Body of pancreas (tissue), 4 donors: ENCODE measurements around the gene SUPT3H. TPM values are rescaled to one million over a fixed set of nuclear protein-coding genes. Genes with fewer than 3 reads are reported as not detected.
"Not testable (repeated sequence)": the region's sequence is repeated elsewhere in the genome, so short reads cannot be mapped to it uniquely, and the experiment has no call there.

Experiments
- ATAC-seq: fragments of 150-250 bp; one replicate; pipeline ENCODE4 v1.9.1; 2016
- DNase-seq, 4 donors: peaks; one replicate each; pipeline ENCODE4 v3.0.0-alpha.2; 2019
- H3K27ac ChIP-seq, 4 donors: fragments of 200-600 bp; sonication (generic); 1 replicate in 3 of 4; 2 replicates in 1 of 4; pipeline versions ENCODE4 v1.5.1 to v1.6.1; 2016 to 2019; ENCODE audit warnings: mild to moderate bottlenecking in 1 of 4, mixed read lengths in 1 of 4, moderate library complexity in 1 of 4
- H3K27me3 ChIP-seq, 2 donors: fragments of 200-600 bp; sonication (generic); one replicate each; pipeline ENCODE4 v1.6.0; 2016; ENCODE audit warnings: mild to moderate bottlenecking in 1 of 2
- H3K36me3 ChIP-seq, 2 donors: fragments of 200-600 bp; sonication (generic); replicated peaks in 1 of 2; 2 replicates each; pipeline ENCODE4 v1.5.1; 2016; ENCODE audit warnings: low read depth in 2 of 2; ENCODE audit not compliant: insufficient read depth in 1 of 2
- H3K4me1 ChIP-seq: fragments of 200-600 bp; sonication (generic); one replicate; pipeline ENCODE4 v1.6.0; 2016
- H3K4me3 ChIP-seq, 2 donors: fragments of 200-600 bp; sonication (generic); 1 replicate in 1 of 2; 2 replicates in 1 of 2; pipeline ENCODE4 v1.5.1; 2016 to 2019
- H3K9me3 ChIP-seq, 3 donors: fragments of 200-600 bp; sonication (generic); 1 replicate in 2 of 3; 2 replicates in 1 of 3; pipeline ENCODE4 v1.5.1; 2016
- POLR2A ChIP-seq, 3 donors: fragments of 450-650 bp; IDR thresholded peaks; one replicate each; pipeline ENCODE4 v1.6.1; 2016; ENCODE audit warnings: antibody characterized with exemption in 3 of 3, mild to moderate bottlenecking in 2 of 3
- WGBS, 2 donors: methylation state at CpG; one replicate each; pipeline ENCODE4 v1.1.5; 2017; 5-methylcytosine and 5-hydroxymethylcytosine counted together
- intact Hi-C: fragments of 100-400 bp; cut with DNase I; formaldehyde crosslinking; loops from one replicate; pipeline ENCODE4 v1.15.1; 2023
- total RNA-seq, 2 donors: library from RNA; depleted of rRNA; stranded (reverse); fragments of >200 nt; gene quantifications; one replicate each; pipeline ENCODE4 v1.1.0, GENCODE V29; 2016
- TF ChIP-seq, protein P1 (sequence below), 7 experiments: fragments of 450-650 bp in 4 of 7; fragments of 200-600 bp in 3 of 7; sonication (generic) in 3 of 7; IDR thresholded peaks; one replicate each; pipeline ENCODE4 v1.5.1; 2016 to 2019; ENCODE audit warnings: antibody characterized with exemption in 7 of 7

The SUPT3H gene
- total RNA-seq, 2 donors from 2014 or later: 4.9 to 6.7 TPM

- Histone ChIP-seq H3K4me3 (no peak overlapping the region), H3K27me3 (no peaks in the 10 kb centered on the region), H3K9me3 (peaks cover 0 to 9% (median 0%) of the 10 kb centered on the region in 3 donors), H3K27ac (no peak overlapping the region), H3K36me3 (no peaks in the 10 kb centered on the region), H3K4me1 (no peaks in the 10 kb centered on the region)
- TF ChIP-seq, protein P1, sequence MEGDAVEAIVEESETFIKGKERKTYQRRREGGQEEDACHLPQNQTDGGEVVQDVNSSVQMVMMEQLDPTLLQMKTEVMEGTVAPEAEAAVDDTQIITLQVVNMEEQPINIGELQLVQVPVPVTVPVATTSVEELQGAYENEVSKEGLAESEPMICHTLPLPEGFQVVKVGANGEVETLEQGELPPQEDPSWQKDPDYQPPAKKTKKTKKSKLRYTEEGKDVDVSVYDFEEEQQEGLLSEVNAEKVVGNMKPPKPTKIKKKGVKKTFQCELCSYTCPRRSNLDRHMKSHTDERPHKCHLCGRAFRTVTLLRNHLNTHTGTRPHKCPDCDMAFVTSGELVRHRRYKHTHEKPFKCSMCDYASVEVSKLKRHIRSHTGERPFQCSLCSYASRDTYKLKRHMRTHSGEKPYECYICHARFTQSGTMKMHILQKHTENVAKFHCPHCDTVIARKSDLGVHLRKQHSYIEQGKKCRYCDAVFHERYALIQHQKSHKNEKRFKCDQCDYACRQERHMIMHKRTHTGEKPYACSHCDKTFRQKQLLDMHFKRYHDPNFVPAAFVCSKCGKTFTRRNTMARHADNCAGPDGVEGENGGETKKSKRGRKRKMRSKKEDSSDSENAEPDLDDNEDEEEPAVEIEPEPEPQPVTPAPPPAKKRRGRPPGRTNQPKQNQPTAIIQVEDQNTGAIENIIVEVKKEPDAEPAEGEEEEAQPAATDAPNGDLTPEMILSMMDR (IDR thresholded peaks at IDR 0.05): no peak
- no peak for TF ChIP-seq POLR2A (IDR thresholded peaks at IDR 0.05)
- ATAC-seq (no peak), DNase-seq (no peak)
- intact Hi-C loops: no loop called here
- WGBS, 2 donors: 82 to 91% methylated on average over 7 of the region's 7 CpGs
These were observed 510.0 kb downstream of the SUPT3H start for GRCh38 chr6:44867571-44868334.

GRCh38 chr6:44865184-44865583, 512.5 kb downstream of the SUPT3H start:
- H3K4me3 ChIP-seq, H3K27me3 ChIP-seq, H3K9me3 ChIP-seq, ATAC-seq, H3K27ac ChIP-seq, H3K4me1 ChIP-seq, H3K36me3 ChIP-seq, DNase-seq, intact Hi-C loops: not testable (repeated sequence)
- 83 to 94% methylated on average over 2 of the region's 2 CpGs for WGBS, 2 donors

DNA sequence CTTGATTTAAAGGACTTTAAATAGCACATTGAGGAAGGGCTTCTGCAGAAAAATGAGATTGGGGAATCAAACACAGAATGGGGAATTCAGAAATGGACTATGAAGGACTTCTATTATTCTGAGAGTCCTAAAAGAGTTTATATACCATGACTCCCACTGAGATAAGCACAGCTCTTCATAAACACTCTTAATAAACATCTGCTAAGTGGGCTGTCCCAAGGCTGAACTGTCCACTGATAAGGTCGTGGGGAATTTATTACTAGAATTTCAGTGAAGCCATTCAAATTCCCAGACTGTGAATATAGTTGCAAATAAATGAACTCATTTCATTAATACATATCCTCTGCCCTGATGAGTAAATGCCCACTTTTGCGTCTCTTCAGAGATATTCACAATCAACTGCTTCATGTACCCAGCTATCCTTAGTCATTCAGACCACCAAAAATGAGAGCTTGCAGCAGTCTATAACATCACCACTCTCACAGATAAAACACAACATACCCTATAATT, 517.8 kb downstream of the SUPT3H start:
- H3K36me3 ChIP-seq: no peaks in the 10 kb centered on the region
- no peak overlapping the region for H3K27ac ChIP-seq
- ATAC-seq (no peak), DNase-seq (no peak)
- intact Hi-C loops: no loop called here
- TF ChIP-seq, protein P1 (IDR thresholded peaks at IDR 0.05): no peak
- TF ChIP-seq POLR2A (IDR thresholded peaks at IDR 0.05): no peak
- no peak overlapping the region for H3K4me3 ChIP-seq
- peaks cover 0 to under 1% (median 0%) of the 10 kb centered on the region in 3 donors for H3K9me3 ChIP-seq
- H3K4me1 ChIP-seq: no peaks in the 10 kb centered on the region
- H3K27me3 ChIP-seq: no peaks in the 10 kb centered on the region
- 69 to 87% methylated on average over 2 of the region's 2 CpGs for WGBS, 2 donors

- Histone ChIP-seq H3K4me3 (no peak overlapping the region), H3K27me3 (no peaks in the 10 kb centered on the region), H3K4me1 (no peaks in the 10 kb centered on the region), H3K27ac (no peak overlapping the region), H3K36me3 (no peaks in the 10 kb centered on the region), H3K9me3 (no peaks in the 10 kb centered on the region)
- TF ChIP-seq, protein P1 (IDR thresholded peaks at IDR 0.05): no peak
- no peak for TF ChIP-seq POLR2A (IDR thresholded peaks at IDR 0.05)
- intact Hi-C loops: no loop called here
- no peak for ATAC-seq
- DNase-seq: no peak
These were observed 518.7 kb downstream of the SUPT3H start for GRCh38 chr6:44858998-44859397.

- H3K27me3 ChIP-seq: no peaks in the 10 kb centered on the region
- H3K4me3 ChIP-seq: no peak overlapping the region
- no peaks in the 10 kb centered on the region for H3K9me3 ChIP-seq
- intact Hi-C loops: no loop called here
- DNase-seq (no peak), ATAC-seq (no peak)
- no peak overlapping the region for H3K27ac ChIP-seq
- TF ChIP-seq, protein P1 (IDR thresholded peaks at IDR 0.05): no peak
- no peak for TF ChIP-seq POLR2A (IDR thresholded peaks at IDR 0.05)
- no peaks in the 10 kb centered on the region for H3K36me3 ChIP-seq
- H3K4me1 ChIP-seq: no peaks in the 10 kb centered on the region
- 59 to 77% methylated on average over 3 of the region's 3 CpGs for WGBS, 2 donors
These were observed 521.3 kb downstream of the SUPT3H start for GRCh38 chr6:44856479-44856878.
